ENCODE results near the gene IGFL4.

IGFL4 gene

DNA sequence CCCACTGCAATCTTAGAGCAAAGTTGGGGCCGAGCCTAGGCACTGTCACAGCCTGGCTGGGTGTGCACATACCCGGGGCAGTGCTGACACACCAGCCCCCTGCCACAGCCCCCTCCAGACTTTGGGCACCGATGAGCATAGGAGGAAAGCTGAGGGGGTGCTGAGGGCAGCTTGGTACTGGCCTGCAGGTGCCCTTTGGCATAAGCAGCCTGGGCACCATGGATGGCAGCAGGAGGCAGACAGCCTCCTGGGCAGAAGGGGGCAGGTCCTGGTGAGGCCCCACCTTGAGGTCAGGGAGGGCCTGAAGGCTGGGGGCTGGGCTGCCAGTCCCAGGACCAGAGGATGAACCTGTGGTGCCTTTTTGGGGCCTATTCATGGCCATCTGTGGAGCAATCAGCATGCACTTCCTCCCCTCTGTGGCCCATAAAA, 8.2 kb downstream of the IGFL4 start:
- H3K4me1 ChIP-seq (ENCODE audit: low read depth, poor library complexity, severe bottlenecking): no peaks in the 10 kb centered on the region
- no peak overlapping the region for H3K9ac ChIP-seq
- H3K4me2 ChIP-seq: no peak overlapping the region
- no peaks in the 10 kb centered on the region for H4K20me1 ChIP-seq (ENCODE audit: insufficient read depth)
- no peak overlapping the region for H3K4me3 ChIP-seq (IDR thresholded peaks at IDR 0.05; ENCODE audit: insufficient read depth, low read depth, low read length)
- H2AFZ ChIP-seq (ENCODE audit: low read depth): no peak overlapping the region
- H3K27me3 ChIP-seq (ENCODE audit: insufficient read depth, low read depth): no peaks in the 10 kb centered on the region
- TF ChIP-seq, protein P1, sequence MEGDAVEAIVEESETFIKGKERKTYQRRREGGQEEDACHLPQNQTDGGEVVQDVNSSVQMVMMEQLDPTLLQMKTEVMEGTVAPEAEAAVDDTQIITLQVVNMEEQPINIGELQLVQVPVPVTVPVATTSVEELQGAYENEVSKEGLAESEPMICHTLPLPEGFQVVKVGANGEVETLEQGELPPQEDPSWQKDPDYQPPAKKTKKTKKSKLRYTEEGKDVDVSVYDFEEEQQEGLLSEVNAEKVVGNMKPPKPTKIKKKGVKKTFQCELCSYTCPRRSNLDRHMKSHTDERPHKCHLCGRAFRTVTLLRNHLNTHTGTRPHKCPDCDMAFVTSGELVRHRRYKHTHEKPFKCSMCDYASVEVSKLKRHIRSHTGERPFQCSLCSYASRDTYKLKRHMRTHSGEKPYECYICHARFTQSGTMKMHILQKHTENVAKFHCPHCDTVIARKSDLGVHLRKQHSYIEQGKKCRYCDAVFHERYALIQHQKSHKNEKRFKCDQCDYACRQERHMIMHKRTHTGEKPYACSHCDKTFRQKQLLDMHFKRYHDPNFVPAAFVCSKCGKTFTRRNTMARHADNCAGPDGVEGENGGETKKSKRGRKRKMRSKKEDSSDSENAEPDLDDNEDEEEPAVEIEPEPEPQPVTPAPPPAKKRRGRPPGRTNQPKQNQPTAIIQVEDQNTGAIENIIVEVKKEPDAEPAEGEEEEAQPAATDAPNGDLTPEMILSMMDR (conservative IDR thresholded peaks at IDR 0.05; ENCODE audit: low read depth, low read length): no peak
- H3K36me3 ChIP-seq (ENCODE audit: insufficient read depth): no peaks in the 10 kb centered on the region
- no peak overlapping the region for H3K27ac ChIP-seq
- no peaks in the 10 kb centered on the region for H3K79me2 ChIP-seq (ENCODE audit: insufficient read depth, low read depth)

DNA sequence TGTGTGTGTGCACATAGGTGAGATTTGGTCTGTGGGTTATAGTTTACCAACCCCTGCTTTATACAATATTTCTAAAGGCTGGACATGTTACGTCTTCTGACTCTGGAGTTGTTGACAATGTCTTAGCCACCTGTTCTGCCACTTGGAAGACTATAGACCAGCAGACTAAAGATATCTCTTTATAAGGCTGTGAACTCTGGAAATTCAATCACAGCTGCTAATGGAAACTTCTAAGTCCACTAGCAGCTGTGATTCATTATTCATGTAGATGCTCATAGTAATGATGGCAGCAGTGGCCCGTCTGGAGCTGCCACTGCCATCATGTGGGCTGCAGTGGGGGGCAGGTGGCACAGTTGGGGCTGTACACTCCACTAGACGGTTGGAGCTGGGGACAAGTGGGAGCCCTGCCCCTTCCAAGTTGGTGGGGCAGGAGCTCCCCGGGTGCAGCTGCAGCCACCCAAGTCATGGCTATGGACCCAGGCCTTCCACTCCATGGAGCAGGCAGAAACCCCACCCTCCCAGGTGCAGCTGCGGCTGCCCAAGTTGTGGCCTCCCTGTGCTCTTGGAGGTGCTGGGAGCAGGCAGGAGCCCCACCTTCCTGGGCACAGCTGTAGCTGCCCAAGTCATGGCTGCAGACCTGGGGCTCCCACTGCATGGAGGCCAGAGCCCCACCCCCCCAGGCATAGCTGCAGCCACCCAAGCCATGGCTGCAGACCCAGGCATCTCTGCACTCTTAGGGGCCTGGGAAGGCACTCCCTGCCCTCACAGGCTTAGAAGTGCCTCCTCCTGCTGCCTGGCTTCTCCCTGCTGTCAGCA, 8.8 kb downstream of the IGFL4 start:
- H3K4me1 ChIP-seq (ENCODE audit: low read depth, poor library complexity, severe bottlenecking): no peaks in the 10 kb centered on the region
- H4K20me1 ChIP-seq (ENCODE audit: insufficient read depth): no peaks in the 10 kb centered on the region
- H3K79me2 ChIP-seq (ENCODE audit: insufficient read depth, low read depth): no peaks in the 10 kb centered on the region
- H3K36me3 ChIP-seq (ENCODE audit: insufficient read depth): no peaks in the 10 kb centered on the region
- no peak overlapping the region for H3K9ac ChIP-seq
- H2AFZ ChIP-seq (ENCODE audit: low read depth): no peak overlapping the region
- H3K27me3 ChIP-seq (ENCODE audit: insufficient read depth, low read depth): no peaks in the 10 kb centered on the region
- H3K4me3 ChIP-seq (IDR thresholded peaks at IDR 0.05; ENCODE audit: insufficient read depth, low read depth, low read length): no peak overlapping the region
- H3K27ac ChIP-seq: no peak overlapping the region
- no peak overlapping the region for H3K4me2 ChIP-seq
- TF ChIP-seq, protein P1 (conservative IDR thresholded peaks at IDR 0.05; ENCODE audit: low read depth, low read length): no peak

DNA sequence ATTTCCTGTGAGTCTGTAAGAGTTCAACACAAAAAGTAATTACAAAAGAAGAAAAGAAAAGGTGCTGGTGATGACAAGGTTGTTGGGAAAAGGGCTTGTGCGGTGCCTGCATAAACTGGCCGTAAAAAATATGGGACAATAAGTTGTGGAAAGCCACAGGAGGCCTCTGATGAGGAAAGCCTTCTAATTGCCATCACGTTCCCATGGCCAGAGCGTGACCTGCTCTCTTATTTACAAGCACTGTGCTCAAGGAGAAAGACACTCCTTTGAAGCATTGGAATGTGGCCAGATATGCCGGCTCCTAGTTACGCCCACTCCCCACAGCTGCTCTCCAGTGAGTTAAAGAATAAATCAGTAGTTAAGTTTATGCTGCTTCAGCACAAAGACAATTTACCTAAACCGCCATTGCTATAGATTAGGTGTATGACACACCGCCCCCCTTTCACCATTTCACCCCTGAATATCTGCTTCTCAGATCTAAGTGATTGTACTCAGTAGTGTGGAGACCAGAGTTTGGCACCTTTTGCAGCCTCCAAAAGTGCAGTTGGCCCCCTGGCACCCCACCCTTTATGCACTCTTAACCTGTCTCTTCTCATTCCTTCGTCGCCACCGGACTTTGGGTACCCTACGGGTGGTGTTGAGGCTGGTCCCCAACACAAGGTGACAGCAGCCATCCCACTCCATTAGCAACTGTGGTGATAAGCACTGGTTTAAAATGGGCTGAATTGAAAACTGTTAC, 9.8 kb downstream of the IGFL4 start:
- Histone ChIP-seq H3K4me1 (ENCODE audit: low read depth, poor library complexity, severe bottlenecking) (no peaks in the 10 kb centered on the region), H4K20me1 (ENCODE audit: insufficient read depth) (no peaks in the 10 kb centered on the region), H3K4me3 (IDR thresholded peaks at IDR 0.05; ENCODE audit: insufficient read depth, low read depth, low read length) (no peak overlapping the region), H3K36me3 (ENCODE audit: insufficient read depth) (no peaks in the 10 kb centered on the region), H3K27ac (no peak overlapping the region), H3K27me3 (ENCODE audit: insufficient read depth, low read depth) (no peaks in the 10 kb centered on the region), H3K4me2 (no peak overlapping the region), H3K9ac (no peak overlapping the region), H3K79me2 (ENCODE audit: insufficient read depth, low read depth) (no peaks in the 10 kb centered on the region), H2AFZ (ENCODE audit: low read depth) (no peak overlapping the region)
- TF ChIP-seq, protein P1 (conservative IDR thresholded peaks at IDR 0.05; ENCODE audit: low read depth, low read length): no peak

DNA sequence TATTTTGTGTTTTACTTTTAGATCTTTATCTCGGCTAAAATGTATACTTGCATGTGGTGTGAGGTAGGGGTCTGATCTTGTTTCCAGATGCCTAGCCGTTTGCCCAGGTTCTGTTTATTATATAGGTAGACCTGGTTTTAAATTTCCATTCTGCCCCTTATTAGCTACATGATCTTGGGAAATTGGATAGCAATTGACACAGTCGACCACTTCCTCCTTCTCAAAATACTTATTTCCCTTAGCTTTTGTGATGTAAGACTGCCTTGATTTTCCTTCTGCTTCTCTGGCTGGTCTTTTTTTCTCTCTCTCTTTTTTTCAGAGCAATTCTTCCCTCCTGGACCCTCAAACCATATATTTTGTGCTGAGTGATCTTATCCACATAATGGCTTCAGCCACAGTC, 15.0 kb downstream of the IGFL4 start:
- no peak overlapping the region for H3K9ac ChIP-seq
- TF ChIP-seq, protein P1 (conservative IDR thresholded peaks at IDR 0.05; ENCODE audit: low read depth, low read length): no peak
- H3K79me2 ChIP-seq (ENCODE audit: insufficient read depth, low read depth): no peaks in the 10 kb centered on the region
- H3K4me2 ChIP-seq: no peak overlapping the region
- no peak overlapping the region for H3K27ac ChIP-seq
- no peaks in the 10 kb centered on the region for H3K36me3 ChIP-seq (ENCODE audit: insufficient read depth)
- H3K4me1 ChIP-seq (ENCODE audit: low read depth, poor library complexity, severe bottlenecking): no peaks in the 10 kb centered on the region
- H3K27me3 ChIP-seq (ENCODE audit: insufficient read depth, low read depth): no peaks in the 10 kb centered on the region
- no peak overlapping the region for H3K4me3 ChIP-seq (IDR thresholded peaks at IDR 0.05; ENCODE audit: insufficient read depth, low read depth, low read length)
- no peaks in the 10 kb centered on the region for H4K20me1 ChIP-seq (ENCODE audit: insufficient read depth)
- no peak overlapping the region for H2AFZ ChIP-seq (ENCODE audit: low read depth)
